Sciatic nerve (tissue), 2 donors: ENCODE results near the gene MYH14. TPM values are rescaled to one million over a fixed set of nuclear protein-coding genes. Genes with fewer than 3 reads are reported as not detected.
"Not testable (repeated sequence)": the region's sequence is repeated elsewhere in the genome, so short reads cannot be mapped to it uniquely, and the experiment has no call there.

Experiments
- ATAC-seq: fragments of 200-7000 bp; cut with Tn5 transposase; one replicate; pipeline ENCODE4 v1.9.1; 2020; ENCODE audit warnings: mild to moderate bottlenecking, moderate library complexity
- DNase-seq: peaks from one replicate; pipeline ENCODE4 v3.0.0-alpha.2; 2020; ENCODE audit warnings: low spot score
- intact Hi-C: fragments of 100-400 bp; cut with DNase I; formaldehyde crosslinking; loops from one replicate; pipeline ENCODE4 v1.14.2; 2022
- total RNA-seq: library from RNA; stranded (reverse); fragmentation: NEBNext Ultra II Directional; extraction: Animal tissue kit (Norgen Biotek cat#: 25700); gene quantifications from one replicate; pipeline ENCODE4 v1.2.1, GENCODE V29; 2021
- donor health status: DM: no; HTN: no; CAD: no.
- donor health status: DM: no; HTN: no; CAD: no.

MYH14 gene
- total RNA-seq, 1 donor from 2014 or later, result 48.7 TPM

- peak; percentile 29 for ATAC-seq
- DNase-seq, result peak; percentile 74
- intact Hi-C loops, result no loop called here
Measured at GRCh38 chr19:50325310-50326100, 122.1 kb downstream of the MYH14 start.

DNA sequence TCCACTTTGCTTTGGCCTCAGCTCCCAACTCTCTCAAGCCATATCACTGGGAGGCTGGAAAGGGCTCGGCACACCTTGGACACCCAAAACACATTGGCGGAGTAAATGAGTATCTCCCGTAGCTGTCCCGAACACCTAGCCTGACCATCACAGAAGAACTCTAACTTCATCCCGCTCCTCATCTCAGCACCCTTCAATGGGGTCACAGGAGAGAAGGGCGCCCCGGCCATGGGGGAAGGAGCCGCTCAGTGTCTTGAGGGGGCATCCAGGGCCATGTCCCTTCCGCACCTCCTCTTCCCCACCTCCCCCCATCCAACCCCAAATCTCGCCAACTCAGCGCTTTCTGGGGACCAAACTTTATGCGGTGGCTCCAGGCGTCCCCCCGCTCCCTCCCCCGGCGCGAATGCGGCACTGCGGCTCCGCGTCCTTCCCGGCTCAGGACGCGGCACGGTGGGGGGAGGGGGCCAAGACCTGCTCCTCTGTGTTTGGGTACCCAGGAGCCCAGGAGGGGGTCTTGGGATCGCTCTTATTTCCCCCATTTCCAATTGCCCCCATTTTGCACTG is 122.8 kb downstream of the MYH14 start:
- no peak for DNase-seq
- intact Hi-C loops, result no loop called here

DNA sequence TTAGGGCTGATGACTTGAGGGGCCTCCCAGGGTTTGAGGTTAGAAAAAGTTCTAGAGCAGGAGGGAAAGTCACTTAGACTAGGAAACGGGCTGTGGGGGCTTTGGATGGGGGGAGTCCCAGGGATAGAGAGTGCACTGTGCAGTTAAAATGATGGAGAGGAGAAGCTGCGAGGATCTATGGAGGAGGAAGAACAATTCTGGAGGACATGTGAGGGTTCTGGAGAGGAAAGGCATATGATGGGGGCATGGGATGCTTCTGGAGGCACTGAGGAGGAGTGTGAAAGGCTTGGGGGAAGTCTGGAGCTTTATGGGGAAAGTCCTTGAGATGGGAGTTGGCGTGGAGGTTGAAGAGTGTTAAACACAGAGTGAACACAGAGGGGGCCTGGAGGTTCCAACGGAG is 123.6 kb downstream of the MYH14 start:
- no peak for ATAC-seq
- no peak for DNase-seq
- intact Hi-C loops, result no loop called here

More for the DNA sequence above, 122.8 kb downstream of the MYH14 start:
- ATAC-seq, result no peak

- DNase-seq (no peak), ATAC-seq (no peak)
- intact Hi-C loops, result no loop called here
Measured at GRCh38 chr19:50327461-50328223, 124.2 kb downstream of the MYH14 start.

GRCh38 chr19:50328224-50328872 is 124.9 kb downstream of the MYH14 start:
- intact Hi-C loops, result no loop called here
- ATAC-seq, result no peak

DNA sequence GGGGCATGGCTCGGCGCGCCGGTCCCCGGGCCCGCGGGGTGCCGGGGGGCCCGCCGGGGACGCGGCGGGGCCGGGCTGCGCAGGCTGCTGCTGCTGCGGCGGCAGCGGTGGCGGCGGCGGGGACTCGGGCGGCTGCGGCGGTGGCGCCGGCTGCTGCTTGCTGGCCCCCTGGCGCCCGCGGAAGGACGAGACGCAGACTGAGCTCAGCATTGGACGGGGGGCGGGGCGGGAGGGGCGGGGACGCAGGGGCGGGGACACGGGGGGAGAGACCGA is 125.4 kb downstream of the MYH14 start:
- no peak for ATAC-seq
- intact Hi-C loops, result loop anchor here (1.0 kb wide), 1 partner anchor 21 kb away; no protein-coding TSS in a partner anchor
- no peak for DNase-seq

More at GRCh38 chr19:50328224-50328872, 124.9 kb downstream of the MYH14 start:
- DNase-seq, result no peak

DNA sequence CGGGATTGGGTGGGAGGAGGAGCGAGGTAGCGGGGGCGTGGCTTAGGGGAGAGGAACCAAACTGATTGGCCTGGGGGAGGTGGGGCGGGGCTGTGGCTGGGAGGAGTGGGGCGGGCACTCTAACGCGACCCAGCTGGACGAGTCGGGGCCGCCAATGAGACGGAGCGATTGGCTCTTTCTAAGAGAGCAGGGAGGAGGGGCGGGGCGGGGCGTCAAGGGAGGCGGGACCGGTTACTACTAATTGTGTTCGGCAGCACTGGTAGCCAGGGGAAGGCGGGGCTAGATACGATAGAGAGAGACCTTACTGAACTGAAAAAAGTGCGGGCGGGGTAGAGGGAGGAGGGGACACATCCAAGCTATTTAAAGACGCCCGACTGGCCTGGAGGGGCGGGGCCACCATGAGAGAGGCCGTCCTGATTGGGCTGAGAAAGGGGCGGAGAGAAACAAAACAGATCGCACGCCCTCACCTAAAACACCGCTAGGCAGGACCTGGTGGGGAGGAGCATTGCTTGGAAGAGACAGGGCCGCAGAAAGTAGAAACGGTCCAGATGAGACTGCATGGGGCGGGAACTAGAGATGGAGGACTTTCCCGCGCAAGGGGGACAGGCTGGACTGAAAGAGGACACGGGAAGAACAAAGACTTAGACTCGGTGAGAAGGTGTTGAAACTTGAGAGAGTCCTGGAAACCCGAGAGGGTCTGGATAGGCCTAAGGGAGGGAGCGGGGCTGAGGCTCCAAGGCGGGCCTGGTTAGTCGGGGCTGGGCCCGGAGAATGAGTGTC is 125.9 kb downstream of the MYH14 start, which contains the start of gene KCNC3:
TSS of gene KCNC3 (minus strand) at position 232 of the 780 bp plus-strand sequence. CDS start 295 bp downstream, outside the sequence.
- intact Hi-C loops, result loop anchor here (1.0 kb wide), 1 partner anchor 21 kb away; no protein-coding TSS in a partner anchor
- ATAC-seq (peak; percentile 91), DNase-seq (peak; percentile 96)

DNA sequence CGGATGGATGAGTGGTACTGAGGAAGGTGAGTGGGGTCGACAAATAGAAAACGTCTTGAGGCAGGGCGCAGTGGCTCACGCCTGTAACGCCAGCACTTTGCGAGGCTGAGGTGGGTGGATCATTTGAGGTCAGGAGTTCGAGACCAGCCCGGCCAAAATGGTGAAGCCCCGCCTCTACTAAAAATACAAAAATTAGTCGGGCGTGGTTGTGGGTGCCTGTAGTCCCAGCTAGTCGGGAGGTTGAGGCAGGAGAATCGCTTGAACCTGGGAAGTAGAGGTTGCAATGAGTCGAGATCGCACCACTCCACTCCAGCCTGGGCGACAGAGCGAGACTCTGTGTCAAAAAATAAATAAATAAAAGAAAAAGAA is 126.5 kb downstream of the MYH14 start:
- ATAC-seq, DNase-seq: not testable (repeated sequence)
- intact Hi-C loops, result loop anchor here (1.0 kb wide), 1 partner anchor 20 kb away; no protein-coding TSS in a partner anchor

DNA sequence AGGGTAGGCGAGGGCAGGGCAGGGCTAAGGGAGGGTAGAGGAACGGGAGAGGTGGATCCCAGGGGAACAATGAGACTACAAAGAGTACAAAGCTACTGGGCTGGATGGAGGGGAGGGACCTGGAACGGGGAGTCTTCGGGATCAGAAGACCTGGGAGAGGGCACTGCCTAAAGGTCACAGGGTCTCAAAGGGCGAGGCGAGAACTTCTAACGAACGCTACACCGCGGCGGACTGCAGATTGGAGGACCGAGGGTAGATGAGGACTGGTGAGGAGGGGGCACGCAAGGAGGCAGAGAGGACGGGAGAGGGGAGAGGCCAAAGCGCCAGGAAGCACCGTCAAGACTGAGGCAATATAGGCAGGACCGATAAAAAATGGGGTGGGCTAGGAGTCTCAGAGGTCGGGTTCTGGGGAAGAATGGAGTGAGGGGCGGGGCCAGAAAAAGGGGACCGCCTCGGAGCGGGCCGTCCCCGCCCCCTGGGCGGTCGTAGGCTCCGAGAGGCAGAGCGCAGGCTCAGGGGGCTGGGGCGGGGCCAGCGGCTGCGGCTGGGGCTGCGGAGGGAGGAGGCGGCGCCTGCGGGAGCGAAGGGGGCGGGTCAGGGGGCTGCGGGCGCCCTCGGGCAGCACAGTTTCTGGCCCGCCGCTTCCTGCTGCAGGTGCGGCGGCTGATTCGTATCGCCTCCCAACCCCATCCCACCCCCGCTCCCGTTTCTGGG is 127.1 kb downstream of the MYH14 start:
- DNase-seq (peak; percentile 85), ATAC-seq (peak; percentile 48)
- intact Hi-C loops, result no loop called here

- intact Hi-C loops, result no loop called here
- DNase-seq (no peak), ATAC-seq (no peak)
Measured at GRCh38 chr19:50331221-50331993, 128.0 kb downstream of the MYH14 start.

DNA sequence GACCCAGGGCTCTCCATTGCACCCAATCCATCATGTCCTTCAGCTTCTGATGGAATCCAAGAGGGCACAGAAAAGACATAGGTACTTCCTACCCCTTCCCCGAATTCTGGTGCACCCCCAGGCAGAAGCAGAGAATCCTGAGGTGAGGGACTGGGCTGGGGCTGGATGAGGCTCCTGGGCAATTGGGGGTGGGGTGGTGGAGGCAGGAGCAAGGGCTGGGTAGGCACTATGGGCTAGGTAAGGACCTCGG is 128.5 kb downstream of the MYH14 start:
- intact Hi-C loops, result no loop called here
- no peak for ATAC-seq
- no peak for DNase-seq

- no peak for ATAC-seq
- no peak for DNase-seq
- intact Hi-C loops, result no loop called here
Measured at GRCh38 chr19:50332244-50333038, 129.0 kb downstream of the MYH14 start.

GRCh38 chr19:50333235-50333736 is 129.9 kb downstream of the MYH14 start:
- intact Hi-C loops, result no loop called here
- DNase-seq (peak; percentile 89), ATAC-seq (peak; percentile 77)

DNA sequence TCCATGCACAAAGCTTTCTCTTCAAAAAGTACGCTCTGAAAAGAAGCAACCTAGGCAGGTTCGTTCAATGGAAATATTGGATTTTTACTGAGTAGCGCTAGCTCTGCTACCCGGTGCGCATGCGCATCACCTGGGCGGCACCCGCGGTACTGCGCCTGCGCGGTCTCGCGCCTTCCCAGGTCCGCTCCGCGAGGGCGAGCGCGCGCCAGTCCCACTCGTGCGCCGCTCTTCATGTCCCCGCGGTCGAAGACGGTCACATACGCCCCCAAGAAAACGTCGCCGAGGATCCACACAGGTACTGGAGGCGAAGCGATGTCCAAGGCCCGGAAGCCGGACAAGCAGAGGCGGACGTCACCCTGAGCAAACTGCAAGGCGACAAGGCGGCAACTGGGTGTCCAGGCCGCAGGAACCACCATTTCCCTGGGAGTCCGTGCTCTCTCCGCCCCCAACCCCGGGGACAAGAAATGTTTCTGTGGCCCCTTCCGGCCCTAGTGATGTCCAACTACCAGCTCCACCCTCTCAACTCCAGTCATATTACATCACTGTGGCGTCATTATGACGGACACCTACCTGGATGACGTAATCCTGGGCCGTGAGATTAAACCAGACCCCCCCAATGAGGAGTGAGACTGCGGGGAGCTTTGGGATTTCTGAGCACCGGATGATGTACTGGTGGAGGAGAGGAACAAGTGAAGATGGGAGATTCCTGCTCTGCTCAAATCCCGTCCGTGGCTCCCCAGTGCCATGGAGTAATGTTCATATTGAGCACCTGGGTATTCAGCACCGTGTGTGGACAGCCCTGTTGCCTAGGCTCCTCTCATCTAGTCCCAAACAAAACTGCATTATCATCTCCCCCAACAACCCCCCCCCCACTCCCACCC is 130.6 kb downstream of the MYH14 start:
- ATAC-seq, result peak; percentile 68
- peak; percentile 85 for DNase-seq
- intact Hi-C loops, result no loop called here

GRCh38 chr19:50334741-50335421 is 131.5 kb downstream of the MYH14 start:
- ATAC-seq (no peak), DNase-seq (no peak)
- intact Hi-C loops, result no loop called here
